ENCODE measurements around the gene SCD.

Gene SCD

DNA sequence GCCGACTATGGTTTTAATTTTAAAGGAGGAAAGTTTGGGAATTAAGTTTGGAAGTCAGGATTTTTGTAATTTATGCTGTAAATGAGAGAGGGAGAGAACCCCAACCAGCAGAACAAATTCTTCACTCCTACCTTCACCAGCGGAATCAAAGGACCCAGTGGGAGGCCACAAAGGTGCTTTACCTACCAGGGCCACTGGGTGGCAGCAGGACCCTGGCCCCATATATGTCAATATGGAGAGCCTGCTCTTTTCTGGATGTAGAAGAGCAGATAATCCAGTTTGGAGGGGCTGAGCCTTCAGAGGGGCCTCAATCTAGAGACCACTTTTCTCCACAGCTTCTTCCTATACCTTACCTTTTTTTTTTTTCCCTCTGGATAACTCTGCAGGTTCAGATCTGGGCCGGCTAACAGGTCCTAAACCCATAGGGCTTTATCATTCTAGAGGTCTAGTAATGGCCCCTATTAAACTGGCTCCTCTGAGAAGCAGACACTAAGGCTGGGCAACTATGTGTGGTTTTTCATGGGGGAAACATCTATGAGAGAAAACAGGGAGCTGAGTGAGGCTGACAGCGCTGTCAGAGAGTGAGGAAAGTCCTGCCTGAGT is 8.5 kb upstream of the SCD start:
- Histone ChIP-seq H3K4me1 (peaks cover 11% of the 10 kb centered on the region), H3K4me3 (no peak overlapping the region)

DNA sequence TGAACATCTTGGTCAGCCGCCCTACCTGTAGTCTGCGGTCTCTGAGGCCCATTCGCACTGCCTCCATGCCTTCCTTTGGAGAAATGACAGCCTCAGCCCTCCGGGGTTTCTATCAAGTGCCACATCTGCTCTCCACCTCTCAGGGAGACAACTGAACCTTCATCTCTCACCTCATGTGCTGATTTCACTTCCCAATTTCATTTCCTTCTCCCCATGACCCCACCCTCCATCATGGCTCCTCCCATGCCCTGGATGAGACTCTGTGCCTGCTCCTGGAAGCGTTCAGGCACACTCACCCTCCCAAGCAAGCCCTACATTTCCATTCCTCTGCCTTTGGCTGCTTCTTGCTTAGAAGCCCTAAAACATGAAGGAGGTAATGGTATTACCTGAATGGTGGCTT is 7.8 kb upstream of the SCD start:
- no peak overlapping the region for H3K4me3 ChIP-seq
- peak overlapping the region; percentile 55 for H3K4me2 ChIP-seq
- no peaks in the 10 kb centered on the region for H4K20me1 ChIP-seq
- H3K4me1 ChIP-seq, result peaks cover 11% of the 10 kb centered on the region
- no peaks in the 10 kb centered on the region for H3K27me3 ChIP-seq
- no peak for TF ChIP-seq Cebpa-rat (IDR thresholded peaks at IDR 0.05)
- H3K9ac ChIP-seq, result peak overlapping the region; percentile 9; the same call in 1 of the 2 replicates
- no peaks in the 10 kb centered on the region for H3K9me3 ChIP-seq
- peak overlapping the region; percentile 4; the same call in 1 of the 2 replicates for H3K27ac ChIP-seq
- H3K36me3 ChIP-seq, result no peaks in the 10 kb centered on the region

More for the DNA sequence above, 8.5 kb upstream of the SCD start:
- no peak for TF ChIP-seq Cebpa-rat (IDR thresholded peaks at IDR 0.05)
- Histone ChIP-seq H4K20me1 (no peaks in the 10 kb centered on the region), H3K9me3 (no peaks in the 10 kb centered on the region), H3K27ac (0 out of 2 replicates have a peak overlapping the region, but pooled peaks have one; percentile 4), H3K9ac (no peak overlapping the region), H3K4me2 (peak overlapping the region; percentile 55), H3K27me3 (no peaks in the 10 kb centered on the region), H3K36me3 (no peaks in the 10 kb centered on the region)

GRCh38 chr10:100340948-100341847 is 5.8 kb upstream of the SCD start:
- no peak overlapping the region for H3K4me2 ChIP-seq
- no peak for TF ChIP-seq Cebpa-rat (IDR thresholded peaks at IDR 0.05)

DNA sequence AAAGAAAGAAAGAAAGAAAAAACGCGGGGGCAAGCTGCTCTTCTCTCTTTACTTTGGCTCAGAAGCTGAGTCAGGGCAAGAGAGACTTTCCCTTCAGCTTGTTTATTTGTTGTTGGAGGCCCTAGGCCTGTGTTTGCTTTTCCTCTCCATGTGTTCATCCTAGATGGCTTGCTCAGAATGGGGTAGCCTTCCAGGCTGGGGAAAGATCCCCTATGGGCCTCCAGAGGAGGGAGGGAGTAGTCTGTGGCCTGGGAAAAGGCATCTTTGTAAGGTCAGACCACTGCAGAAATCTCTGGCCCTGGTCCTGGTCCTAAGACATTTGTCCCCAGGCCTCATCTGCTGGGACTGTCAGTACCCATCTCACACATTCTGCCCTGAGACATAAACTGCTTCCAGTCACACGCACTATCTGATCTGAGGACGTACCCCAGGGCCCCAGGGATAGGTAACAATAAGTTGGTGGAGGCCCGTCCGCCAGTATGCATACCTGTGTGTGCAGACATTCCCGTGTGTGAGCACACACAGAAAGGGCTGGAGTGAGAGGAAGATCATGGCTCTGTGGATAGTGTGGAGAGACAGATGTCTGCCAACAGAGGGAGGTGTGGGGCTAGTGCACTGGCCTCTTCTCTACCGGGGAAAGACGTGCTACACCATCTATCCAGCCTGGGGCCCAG is 4.9 kb upstream of the SCD start:
- Histone ChIP-seq H3K9ac (no peak overlapping the region), H3K4me3 (no peak overlapping the region), H3K27ac (no peak overlapping the region), H3K4me2 (no peak overlapping the region), H3K27me3 (no peaks in the 10 kb centered on the region), H4K20me1 (no peaks in the 10 kb centered on the region), H3K36me3 (no peaks in the 10 kb centered on the region), H3K4me1 (peaks cover 23% of the 10 kb centered on the region), H3K9me3 (no peaks in the 10 kb centered on the region)
- no peak for TF ChIP-seq Cebpa-rat (IDR thresholded peaks at IDR 0.05)

More at GRCh38 chr10:100340948-100341847, 5.8 kb upstream of the SCD start:
- H3K4me3 ChIP-seq, result no peak overlapping the region
- no peak overlapping the region for H3K27ac ChIP-seq
- no peaks in the 10 kb centered on the region for H3K36me3 ChIP-seq
- H3K4me1 ChIP-seq, result peaks cover 23% of the 10 kb centered on the region
- H4K20me1 ChIP-seq, result no peaks in the 10 kb centered on the region
- no peaks in the 10 kb centered on the region for H3K27me3 ChIP-seq
- H3K9ac ChIP-seq, result no peak overlapping the region
- no peaks in the 10 kb centered on the region for H3K9me3 ChIP-seq

DNA sequence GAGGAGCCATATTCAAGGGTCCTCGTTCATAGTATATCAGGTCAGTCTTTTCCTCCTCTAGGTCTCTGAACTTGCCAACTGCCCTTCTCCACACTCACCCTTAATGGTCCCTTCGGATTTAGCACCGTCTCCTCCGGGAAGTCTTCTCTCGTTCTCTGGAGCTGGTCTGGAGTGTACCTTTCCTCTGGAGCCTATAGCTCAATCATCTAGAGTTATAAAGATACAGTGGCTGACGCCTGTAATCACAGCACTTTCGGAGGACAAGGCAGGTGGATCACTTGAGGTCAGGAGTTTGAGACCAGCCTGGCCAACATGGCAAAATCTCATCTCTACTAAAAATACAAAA is 4.4 kb upstream of the SCD start:
- Histone ChIP-seq H3K4me3 (no peak overlapping the region), H3K27me3 (no peaks in the 10 kb centered on the region), H3K4me1 (peaks cover 23% of the 10 kb centered on the region), H3K4me2 (no peak overlapping the region), H4K20me1 (no peaks in the 10 kb centered on the region), H3K9ac (no peak overlapping the region), H3K27ac (no peak overlapping the region), H3K9me3 (no peaks in the 10 kb centered on the region), H3K36me3 (no peaks in the 10 kb centered on the region)
- no peak for TF ChIP-seq Cebpa-rat (IDR thresholded peaks at IDR 0.05)

DNA sequence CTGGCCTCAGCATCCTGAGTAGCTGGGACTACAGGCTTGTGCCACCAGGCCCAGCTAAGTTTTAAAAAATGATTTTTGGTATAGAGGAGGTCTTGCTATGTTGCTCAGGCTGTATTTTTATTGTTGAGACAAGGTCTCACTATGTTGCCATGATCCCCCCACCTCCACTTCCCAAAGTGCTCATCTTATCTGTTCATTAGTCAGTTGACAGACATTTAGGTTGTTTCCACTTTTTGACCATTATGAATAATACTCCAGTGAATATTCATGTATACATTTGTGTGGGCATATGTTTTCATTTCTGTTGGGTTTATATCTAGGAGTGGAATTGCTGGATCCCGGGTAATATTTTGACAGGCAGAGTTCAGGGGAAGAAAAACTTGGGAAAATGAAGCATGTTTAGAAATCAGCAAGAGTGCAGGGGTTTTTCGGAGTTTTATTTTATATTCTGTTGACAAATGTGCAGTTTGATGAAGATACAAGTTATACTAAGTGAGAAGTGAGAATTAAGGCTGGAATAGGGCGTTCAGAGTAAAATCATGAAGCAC is 2.7 kb upstream of the SCD start:
- Histone ChIP-seq H3K27me3 (no peaks in the 10 kb centered on the region), H3K4me3 (no peak overlapping the region), H3K27ac (no peak overlapping the region), H4K20me1 (peaks cover 14% of the 10 kb centered on the region), H3K9ac (no peak overlapping the region), H3K4me2 (no peak overlapping the region), H3K9me3 (no peaks in the 10 kb centered on the region), H3K36me3 (peaks cover 11% of the 10 kb centered on the region), H3K4me1 (peaks cover 28% of the 10 kb centered on the region)
- TF ChIP-seq Cebpa-rat (IDR thresholded peaks at IDR 0.05), result no peak

DNA sequence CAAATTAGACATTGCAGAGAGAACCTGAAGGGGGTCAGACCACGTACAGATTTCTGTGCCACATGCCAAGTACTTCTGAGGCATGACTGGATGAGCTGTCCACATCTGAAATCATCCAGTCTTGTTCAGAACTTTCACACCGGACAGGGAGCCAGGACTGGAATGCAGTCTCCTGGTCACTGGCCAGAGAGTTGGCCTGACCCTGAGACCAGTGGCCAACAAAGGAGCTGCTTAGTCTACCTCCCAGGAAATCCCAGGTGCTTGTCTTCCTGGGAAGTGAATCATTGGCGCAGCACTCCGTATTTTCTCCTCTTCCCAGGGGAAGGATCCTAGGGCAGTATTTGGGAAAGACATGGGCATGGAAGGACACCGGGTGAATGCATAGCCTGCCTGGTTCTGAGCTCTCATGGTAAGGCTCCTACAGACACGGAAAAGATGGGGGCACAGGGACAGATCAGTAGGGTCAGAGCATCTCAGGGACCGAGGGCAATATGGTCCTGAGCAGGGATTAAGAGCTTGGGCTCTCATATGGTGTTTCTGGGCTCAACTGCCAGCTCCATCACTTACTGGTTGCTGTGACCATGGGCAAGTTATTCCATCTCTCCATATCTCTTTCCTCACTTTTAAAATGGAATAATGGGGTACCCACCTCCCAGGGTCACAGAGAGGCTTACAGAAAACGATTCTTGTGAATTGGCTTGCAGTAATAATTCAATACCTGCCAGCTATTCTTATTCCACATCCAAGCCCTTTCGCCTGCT is 1.3 kb upstream of the SCD start:
- H3K36me3 ChIP-seq, result peaks cover 25% of the 10 kb centered on the region
- H3K4me1 ChIP-seq, result peaks cover 39% of the 10 kb centered on the region
- no peaks in the 10 kb centered on the region for H3K9me3 ChIP-seq
- peak overlapping the region; percentile 93 for H3K27ac ChIP-seq
- H3K27me3 ChIP-seq, result no peaks in the 10 kb centered on the region
- no peak for TF ChIP-seq Cebpa-rat (IDR thresholded peaks at IDR 0.05)
- peak overlapping the region; percentile 95 for H3K4me3 ChIP-seq
- H3K9ac ChIP-seq, result peak overlapping the region; percentile 97
- H3K4me2 ChIP-seq, result peak overlapping the region; percentile 97
- H4K20me1 ChIP-seq, result peaks cover 28% of the 10 kb centered on the region

GRCh38 chr10:100346351-100346764 is 675 bp upstream of the SCD start:
- TF ChIP-seq Cebpa-rat (IDR thresholded peaks at IDR 0.05), result no peak
- peaks cover 45% of the 10 kb centered on the region for H3K4me1 ChIP-seq

GRCh38 chr10:100347568-100348195 is 649 bp downstream of the SCD start:
- H3K4me2 ChIP-seq, result peak overlapping the region; percentile 97
- peak overlapping the region; percentile 95 for H3K4me3 ChIP-seq
- H3K9me3 ChIP-seq, result no peaks in the 10 kb centered on the region
- peak overlapping the region; percentile 93 for H3K27ac ChIP-seq
- no peaks in the 10 kb centered on the region for H3K27me3 ChIP-seq
- peaks cover 56% of the 10 kb centered on the region for H3K4me1 ChIP-seq
- peak overlapping the region; percentile 97 for H3K9ac ChIP-seq
- peaks cover 47% of the 10 kb centered on the region for H4K20me1 ChIP-seq
- TF ChIP-seq Cebpa-rat (IDR thresholded peaks at IDR 0.05), result no peak
- H3K36me3 ChIP-seq, result peaks cover 45% of the 10 kb centered on the region

More at GRCh38 chr10:100346351-100346764, 675 bp upstream of the SCD start:
- H3K4me2 ChIP-seq, result peak overlapping the region; percentile 97
- peak overlapping the region; percentile 95 for H3K4me3 ChIP-seq
- H3K36me3 ChIP-seq, result peaks cover 31% of the 10 kb centered on the region
- H4K20me1 ChIP-seq, result peaks cover 34% of the 10 kb centered on the region
- H3K9ac ChIP-seq, result peak overlapping the region; percentile 97
- H3K27me3 ChIP-seq, result no peaks in the 10 kb centered on the region
- peak overlapping the region; percentile 93 for H3K27ac ChIP-seq
- H3K9me3 ChIP-seq, result no peaks in the 10 kb centered on the region

Data from BLaER1 (cell line).